ENCODE measurements around the gene EIF3L.

DNA sequence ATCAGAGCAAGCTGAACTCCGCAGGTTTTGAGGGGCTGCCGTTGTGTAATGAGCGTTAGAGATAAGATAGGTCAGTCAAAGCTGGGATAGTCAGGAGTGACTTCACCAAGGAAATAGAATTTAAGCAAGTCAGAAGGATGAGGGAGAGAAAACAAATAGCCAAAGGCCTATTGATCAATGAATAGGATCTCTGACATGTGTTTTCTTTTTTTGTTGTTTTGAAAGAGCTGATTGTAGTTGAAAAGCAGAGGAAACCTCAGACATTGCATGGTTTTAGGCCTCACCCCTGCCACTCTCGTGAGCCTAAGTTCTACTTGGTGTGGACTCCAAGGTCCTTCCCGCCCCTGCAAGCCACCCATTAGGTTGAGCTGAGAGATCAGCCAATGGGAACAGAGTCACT lies 3.2 kb downstream of the EIF3L start:
- TF ChIP-seq, protein P1, sequence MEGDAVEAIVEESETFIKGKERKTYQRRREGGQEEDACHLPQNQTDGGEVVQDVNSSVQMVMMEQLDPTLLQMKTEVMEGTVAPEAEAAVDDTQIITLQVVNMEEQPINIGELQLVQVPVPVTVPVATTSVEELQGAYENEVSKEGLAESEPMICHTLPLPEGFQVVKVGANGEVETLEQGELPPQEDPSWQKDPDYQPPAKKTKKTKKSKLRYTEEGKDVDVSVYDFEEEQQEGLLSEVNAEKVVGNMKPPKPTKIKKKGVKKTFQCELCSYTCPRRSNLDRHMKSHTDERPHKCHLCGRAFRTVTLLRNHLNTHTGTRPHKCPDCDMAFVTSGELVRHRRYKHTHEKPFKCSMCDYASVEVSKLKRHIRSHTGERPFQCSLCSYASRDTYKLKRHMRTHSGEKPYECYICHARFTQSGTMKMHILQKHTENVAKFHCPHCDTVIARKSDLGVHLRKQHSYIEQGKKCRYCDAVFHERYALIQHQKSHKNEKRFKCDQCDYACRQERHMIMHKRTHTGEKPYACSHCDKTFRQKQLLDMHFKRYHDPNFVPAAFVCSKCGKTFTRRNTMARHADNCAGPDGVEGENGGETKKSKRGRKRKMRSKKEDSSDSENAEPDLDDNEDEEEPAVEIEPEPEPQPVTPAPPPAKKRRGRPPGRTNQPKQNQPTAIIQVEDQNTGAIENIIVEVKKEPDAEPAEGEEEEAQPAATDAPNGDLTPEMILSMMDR (IDR thresholded peaks at IDR 0.05) = no peak
- TF ChIP-seq POLR2A (IDR thresholded peaks at IDR 0.05) = no peak

Measured in esophagus squamous epithelium (tissue), 4 donors.